MM.1S (cell line): ENCODE measurements around the gene CLSTN1.

Experiments
- EZH2 ChIP-seq: fragments of 300-600 bp; sonication (generic); optimal IDR thresholded peaks from 2 replicates; pipeline ENCODE3; 2017; ENCODE audit warnings: low read depth, mild to moderate bottlenecking, antibody characterized with exemption, low read length, mixed read lengths
- EZH2phosphoT487 ChIP-seq: fragments of 300-600 bp; sonication (generic); IDR thresholded peaks from 2 replicates; pipeline ENCODE4 v1.6.1; 2018; ENCODE audit warnings: antibody characterized with exemption, low read length
- TF ChIP-seq, protein P1 (sequence below): fragments of 300-600 bp; sonication (generic); IDR thresholded peaks from 2 replicates; pipeline ENCODE4 v1.5.1; 2016; ENCODE audit warnings: antibody characterized with exemption, low read length, mixed read lengths

DNA sequence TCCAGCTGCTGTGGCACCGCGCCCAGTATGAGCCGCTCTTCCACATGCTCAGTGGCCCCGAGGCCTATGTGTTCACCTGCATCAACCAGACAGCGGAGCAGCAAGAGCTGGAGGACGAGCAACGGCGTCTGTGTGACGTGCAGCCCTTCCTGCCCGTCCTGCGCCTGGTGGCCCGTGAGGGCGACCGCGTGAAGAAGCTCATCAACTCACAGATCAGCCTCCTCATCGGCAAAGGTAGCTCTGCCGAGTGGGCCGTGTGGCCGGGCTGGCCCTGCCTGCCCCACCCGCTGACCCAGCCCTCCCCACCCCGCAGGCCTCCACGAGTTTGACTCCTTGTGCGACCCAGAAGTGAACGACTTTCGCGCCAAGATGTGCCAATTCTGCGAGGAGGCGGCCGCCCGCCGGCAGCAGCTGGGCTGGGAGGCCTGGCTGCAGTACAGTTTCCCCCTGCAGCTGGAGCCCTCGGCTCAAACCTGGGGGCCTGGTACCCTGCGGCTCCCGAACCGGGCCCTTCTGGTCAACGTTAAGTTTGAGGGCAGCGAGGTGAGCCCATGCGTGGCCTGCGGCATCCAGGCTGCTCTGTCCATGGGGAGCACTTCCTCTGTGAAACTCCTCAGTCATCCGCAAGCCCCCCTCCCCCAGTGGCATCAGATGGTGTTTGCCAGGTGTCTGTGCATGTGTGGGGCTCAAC, 108.1 kb downstream of the CLSTN1 start:
- TF ChIP-seq, protein P1, sequence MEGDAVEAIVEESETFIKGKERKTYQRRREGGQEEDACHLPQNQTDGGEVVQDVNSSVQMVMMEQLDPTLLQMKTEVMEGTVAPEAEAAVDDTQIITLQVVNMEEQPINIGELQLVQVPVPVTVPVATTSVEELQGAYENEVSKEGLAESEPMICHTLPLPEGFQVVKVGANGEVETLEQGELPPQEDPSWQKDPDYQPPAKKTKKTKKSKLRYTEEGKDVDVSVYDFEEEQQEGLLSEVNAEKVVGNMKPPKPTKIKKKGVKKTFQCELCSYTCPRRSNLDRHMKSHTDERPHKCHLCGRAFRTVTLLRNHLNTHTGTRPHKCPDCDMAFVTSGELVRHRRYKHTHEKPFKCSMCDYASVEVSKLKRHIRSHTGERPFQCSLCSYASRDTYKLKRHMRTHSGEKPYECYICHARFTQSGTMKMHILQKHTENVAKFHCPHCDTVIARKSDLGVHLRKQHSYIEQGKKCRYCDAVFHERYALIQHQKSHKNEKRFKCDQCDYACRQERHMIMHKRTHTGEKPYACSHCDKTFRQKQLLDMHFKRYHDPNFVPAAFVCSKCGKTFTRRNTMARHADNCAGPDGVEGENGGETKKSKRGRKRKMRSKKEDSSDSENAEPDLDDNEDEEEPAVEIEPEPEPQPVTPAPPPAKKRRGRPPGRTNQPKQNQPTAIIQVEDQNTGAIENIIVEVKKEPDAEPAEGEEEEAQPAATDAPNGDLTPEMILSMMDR: no peak
- no peak for TF ChIP-seq EZH2phosphoT487
- no peak for TF ChIP-seq EZH2
